OCI-LY1 (cell line): ENCODE data around the gene NOTO.

Experiments used
- H2AFZ ChIP-seq: fragments of 200-600 bp; sonication (generic), shearing (Covaris generic); 2 replicates; pipeline ENCODE4 v1.6.0; 2014; ENCODE audit warnings: antibody characterized with exemption, mild to moderate bottlenecking, low read length
- H3F3A ChIP-seq: fragments of 200-600 bp; sonication (generic), shearing (Covaris generic); 2 replicates; pipeline ENCODE4 v1.6.0; 2014; ENCODE audit warnings: mild to moderate bottlenecking, antibody characterized with exemption, low read length, moderate library complexity; ENCODE audit not compliant: insufficient read depth
- H3K27ac ChIP-seq: fragments of 200-600 bp; sonication (generic); 2 replicates; pipeline ENCODE4 v1.5.1; 2014; ENCODE audit warnings: low read length, mixed run types, mild to moderate bottlenecking, low read depth; ENCODE audit not compliant: poor library complexity, severe bottlenecking
- H3K27me3 ChIP-seq: fragments of 200-600 bp; sonication (generic); 2 replicates; pipeline ENCODE4 v1.6.0; 2014; ENCODE audit warnings: antibody characterized with exemption, mild to moderate bottlenecking, low read length, moderate library complexity; ENCODE audit not compliant: insufficient read depth
- H3K36me3 ChIP-seq: fragments of 200-600 bp; sonication (generic); 2 replicates; pipeline ENCODE4 v1.6.1; 2014; ENCODE audit warnings: mild to moderate bottlenecking, antibody characterized with exemption, low read length, moderate library complexity, mixed read lengths; ENCODE audit not compliant: insufficient read depth
- H3K4me1 ChIP-seq: fragments of 200-600 bp; sonication (generic); 2 replicates; pipeline ENCODE4 v1.5.1; 2014; ENCODE audit warnings: mild to moderate bottlenecking, low read length, moderate library complexity; ENCODE audit not compliant: insufficient read depth, severe bottlenecking
- H3K4me2 ChIP-seq: fragments of 200-600 bp; sonication (generic), shearing (Covaris generic); 2 replicates; pipeline ENCODE4 v1.6.1; 2014; ENCODE audit warnings: low read length
- H3K4me3 ChIP-seq: fragments of 200-600 bp; sonication (generic); 2 replicates; pipeline ENCODE4 v1.5.1; 2014; ENCODE audit warnings: low read length, low read depth, mild to moderate bottlenecking, mixed read lengths; ENCODE audit not compliant: poor library complexity, severe bottlenecking
- H3K79me2 ChIP-seq: fragments of 200-600 bp; shearing (Covaris generic); 2 replicates; pipeline ENCODE4 v1.6.1; 2016; ENCODE audit warnings: mixed run types, low read length, mixed read lengths; ENCODE audit not compliant: insufficient read depth
- H3K9ac ChIP-seq: fragments of 200-600 bp; sonication (generic), shearing (Covaris generic); 2 replicates; pipeline ENCODE4 v1.6.1; 2014; ENCODE audit warnings: mild to moderate bottlenecking, low read length, mixed read lengths
- H3K9me2 ChIP-seq: fragments of 200-600 bp; sonication (generic), shearing (Covaris generic); 2 replicates; pipeline ENCODE4 v1.6.1; 2014; ENCODE audit warnings: low read depth, mild to moderate bottlenecking, low read length, mixed read lengths
- H3K9me3 ChIP-seq: fragments of 200-600 bp; shearing (Covaris generic); 2 replicates; pipeline ENCODE4 v1.6.1; 2014; ENCODE audit warnings: low read length, mixed read lengths
- H4K20me1 ChIP-seq: fragments of 200-600 bp; sonication (generic), shearing (Covaris generic); 2 replicates; pipeline ENCODE4 v1.6.0; 2016; ENCODE audit warnings: mild to moderate bottlenecking, low read length; ENCODE audit not compliant: insufficient read depth
- EZH2 ChIP-seq: fragments of 200-600 bp; sonication (generic), shearing (Covaris generic); IDR thresholded peaks from 2 replicates; pipeline ENCODE4 v1.8.0; 2017; ENCODE audit warnings: borderline replicate concordance, mixed run types, mild to moderate bottlenecking, antibody characterized with exemption, low read length, moderate library complexity, mixed read lengths
- TF ChIP-seq, protein P1 (sequence below): fragments of 200-600 bp; sonication (generic), shearing (Covaris generic); IDR thresholded peaks from 2 replicates; pipeline ENCODE4 v1.5.1; 2017; ENCODE audit warnings: mild to moderate bottlenecking, antibody characterized with exemption, low read length, moderate library complexity, mixed read lengths

The NOTO gene

DNA sequence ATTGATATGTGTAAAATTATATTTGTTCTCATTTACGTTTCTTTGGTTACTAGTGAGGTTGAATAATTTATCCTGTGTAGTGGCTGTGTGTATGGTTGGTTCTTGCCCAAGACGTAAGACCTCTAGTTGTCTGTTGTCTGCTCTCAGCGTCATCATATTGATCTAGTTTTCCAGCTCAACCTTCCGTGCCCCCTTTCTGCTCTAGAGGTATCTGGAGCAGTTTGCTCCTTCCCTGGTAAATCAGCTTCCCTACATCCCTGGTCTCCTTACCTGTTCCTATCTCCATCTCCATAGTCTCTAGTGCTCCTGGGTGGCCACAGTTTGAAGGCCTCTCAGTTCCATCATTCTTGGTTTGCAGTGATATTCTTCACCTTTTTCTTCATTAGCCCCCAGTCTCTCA is 12.9 kb downstream of the NOTO start:
- H3K9ac ChIP-seq, result peak overlapping the region; percentile 76; the same call in 1 of the 2 replicates
- H3K9me3 ChIP-seq, result no peaks in the 10 kb centered on the region
- no peaks in the 10 kb centered on the region for H3K36me3 ChIP-seq
- no peaks in the 10 kb centered on the region for H4K20me1 ChIP-seq
- no peak overlapping the region for H3K27ac ChIP-seq
- no peaks in the 10 kb centered on the region for H3K27me3 ChIP-seq
- no peaks in the 10 kb centered on the region for H3F3A ChIP-seq
- peak overlapping the region; percentile 77 for H3K4me2 ChIP-seq
- H3K9me2 ChIP-seq, result no peaks in the 10 kb centered on the region
- H3K79me2 ChIP-seq, result peaks cover 8% of the 10 kb centered on the region
- no peak overlapping the region for H2AFZ ChIP-seq
- TF ChIP-seq EZH2, result no peak
- TF ChIP-seq, protein P1, sequence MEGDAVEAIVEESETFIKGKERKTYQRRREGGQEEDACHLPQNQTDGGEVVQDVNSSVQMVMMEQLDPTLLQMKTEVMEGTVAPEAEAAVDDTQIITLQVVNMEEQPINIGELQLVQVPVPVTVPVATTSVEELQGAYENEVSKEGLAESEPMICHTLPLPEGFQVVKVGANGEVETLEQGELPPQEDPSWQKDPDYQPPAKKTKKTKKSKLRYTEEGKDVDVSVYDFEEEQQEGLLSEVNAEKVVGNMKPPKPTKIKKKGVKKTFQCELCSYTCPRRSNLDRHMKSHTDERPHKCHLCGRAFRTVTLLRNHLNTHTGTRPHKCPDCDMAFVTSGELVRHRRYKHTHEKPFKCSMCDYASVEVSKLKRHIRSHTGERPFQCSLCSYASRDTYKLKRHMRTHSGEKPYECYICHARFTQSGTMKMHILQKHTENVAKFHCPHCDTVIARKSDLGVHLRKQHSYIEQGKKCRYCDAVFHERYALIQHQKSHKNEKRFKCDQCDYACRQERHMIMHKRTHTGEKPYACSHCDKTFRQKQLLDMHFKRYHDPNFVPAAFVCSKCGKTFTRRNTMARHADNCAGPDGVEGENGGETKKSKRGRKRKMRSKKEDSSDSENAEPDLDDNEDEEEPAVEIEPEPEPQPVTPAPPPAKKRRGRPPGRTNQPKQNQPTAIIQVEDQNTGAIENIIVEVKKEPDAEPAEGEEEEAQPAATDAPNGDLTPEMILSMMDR, result no peak
- H3K4me1 ChIP-seq, result peaks cover 26% of the 10 kb centered on the region
- peak overlapping the region; percentile 83 for H3K4me3 ChIP-seq

DNA sequence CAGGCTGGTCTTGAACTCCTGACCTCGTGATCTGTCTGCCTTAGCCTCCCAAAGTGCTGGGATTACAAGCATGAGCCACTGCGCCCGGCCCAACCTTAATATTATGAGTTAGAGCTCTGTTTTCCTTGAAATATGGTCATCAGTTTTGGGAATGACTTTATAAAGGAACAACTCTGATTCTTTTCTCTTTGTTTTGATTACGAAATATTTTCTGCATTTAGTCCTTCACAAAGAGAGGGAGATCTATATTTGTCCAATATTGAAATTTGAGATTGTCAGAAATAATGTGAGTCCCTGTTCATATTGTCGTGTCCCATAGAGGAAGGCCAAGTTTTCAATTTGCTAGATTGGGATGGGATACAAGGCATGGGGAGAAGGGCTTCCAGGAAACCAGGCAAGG is 14.8 kb downstream of the NOTO start:
- Histone ChIP-seq H3K9ac (no peak overlapping the region), H3F3A (no peaks in the 10 kb centered on the region), H2AFZ (no peak overlapping the region), H3K4me2 (no peak overlapping the region), H3K79me2 (peaks cover 8% of the 10 kb centered on the region), H3K36me3 (peaks cover 15% of the 10 kb centered on the region), H4K20me1 (no peaks in the 10 kb centered on the region), H3K4me3 (no peak overlapping the region), H3K27ac (no peak overlapping the region), H3K4me1 (peaks cover 26% of the 10 kb centered on the region), H3K27me3 (no peaks in the 10 kb centered on the region), H3K9me2 (no peaks in the 10 kb centered on the region), H3K9me3 (no peaks in the 10 kb centered on the region)
- no peak for TF ChIP-seq EZH2
- TF ChIP-seq, protein P1, result no peak

DNA sequence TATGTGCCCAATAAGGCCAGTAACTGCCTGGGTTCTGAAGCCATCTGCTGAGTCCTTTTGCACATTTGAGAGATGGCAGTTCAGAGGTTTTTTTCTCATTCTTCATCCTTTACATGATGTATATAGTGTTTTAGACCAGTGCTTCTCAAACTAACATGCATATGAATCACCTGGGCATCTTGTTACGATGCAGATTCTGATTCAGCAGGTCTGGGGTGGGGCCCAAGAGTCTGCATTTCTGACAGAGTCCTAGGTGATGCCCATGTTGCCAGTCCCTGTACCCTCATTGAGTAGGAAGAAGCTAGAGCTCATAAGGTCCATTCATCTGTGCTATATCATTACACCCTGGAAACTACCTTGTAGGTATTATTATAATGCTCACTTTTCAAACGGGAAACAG is 15.5 kb downstream of the NOTO start:
- Histone ChIP-seq H3K9me2 (no peaks in the 10 kb centered on the region), H3K36me3 (peaks cover 22% of the 10 kb centered on the region), H3K79me2 (peaks cover 8% of the 10 kb centered on the region), H4K20me1 (no peaks in the 10 kb centered on the region), H3K4me2 (no peak overlapping the region), H3K27ac (no peak overlapping the region), H3K9ac (no peak overlapping the region), H3K4me3 (no peak overlapping the region), H2AFZ (no peak overlapping the region), H3K27me3 (no peaks in the 10 kb centered on the region), H3K9me3 (no peaks in the 10 kb centered on the region), H3F3A (no peaks in the 10 kb centered on the region), H3K4me1 (peaks cover 23% of the 10 kb centered on the region)
- TF ChIP-seq EZH2, result no peak
- TF ChIP-seq, protein P1, result no peak
